GM18508 (cell line): Measurements from ENCODE around the gene TRPC4.

Source experiments
- ATAC-seq: cut with Tn5 transposase; IDR thresholded peaks from one replicate; pipeline ENCODE4 v1.9.1; 2021; ENCODE audit warnings: moderate number of reproducible peaks; ENCODE audit not compliant: insufficient read depth, unreplicated experiment

The TRPC4 gene

GRCh38 chr13:37736045-37736444, 133.5 kb downstream of the TRPC4 start:
- ATAC-seq = no peak

DNA sequence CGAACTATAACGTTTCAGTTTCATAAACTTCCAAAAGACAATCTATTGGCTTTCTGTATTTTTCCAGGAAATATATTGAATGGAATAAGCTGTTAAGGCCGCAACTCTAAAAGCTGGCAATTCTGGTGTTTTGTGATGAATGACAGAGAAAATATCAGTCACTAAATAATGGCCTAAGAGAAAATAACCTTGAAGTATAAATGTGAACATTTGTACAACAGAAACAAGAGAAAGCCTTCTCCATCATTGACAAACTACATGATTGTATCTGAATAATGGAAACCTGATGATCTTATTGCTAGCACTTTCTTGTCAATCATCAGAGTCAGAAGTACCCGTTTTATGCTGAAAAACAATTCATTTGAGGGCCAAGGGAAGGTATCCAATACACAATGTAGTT, 134.3 kb downstream of the TRPC4 start:
- ATAC-seq = no peak

DNA sequence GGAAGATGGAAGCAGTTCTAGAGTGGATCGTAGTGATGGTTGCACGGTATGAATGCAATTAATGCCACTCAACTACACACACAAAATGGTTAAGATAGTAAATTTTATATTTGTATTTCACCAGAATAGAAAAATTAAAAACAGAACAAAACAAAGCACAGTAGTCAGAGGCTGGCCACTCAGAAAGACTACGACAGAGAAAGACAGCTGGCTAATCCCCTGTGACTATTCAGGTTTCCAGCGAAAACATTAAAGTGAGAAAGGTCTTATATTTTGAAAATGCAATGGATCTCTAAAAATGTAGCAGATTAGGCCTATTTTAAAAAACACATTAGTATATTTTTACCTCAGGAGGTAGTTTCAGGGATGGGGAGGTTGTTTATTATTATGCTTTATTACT, 139.7 kb downstream of the TRPC4 start:
- ATAC-seq = no peak

DNA sequence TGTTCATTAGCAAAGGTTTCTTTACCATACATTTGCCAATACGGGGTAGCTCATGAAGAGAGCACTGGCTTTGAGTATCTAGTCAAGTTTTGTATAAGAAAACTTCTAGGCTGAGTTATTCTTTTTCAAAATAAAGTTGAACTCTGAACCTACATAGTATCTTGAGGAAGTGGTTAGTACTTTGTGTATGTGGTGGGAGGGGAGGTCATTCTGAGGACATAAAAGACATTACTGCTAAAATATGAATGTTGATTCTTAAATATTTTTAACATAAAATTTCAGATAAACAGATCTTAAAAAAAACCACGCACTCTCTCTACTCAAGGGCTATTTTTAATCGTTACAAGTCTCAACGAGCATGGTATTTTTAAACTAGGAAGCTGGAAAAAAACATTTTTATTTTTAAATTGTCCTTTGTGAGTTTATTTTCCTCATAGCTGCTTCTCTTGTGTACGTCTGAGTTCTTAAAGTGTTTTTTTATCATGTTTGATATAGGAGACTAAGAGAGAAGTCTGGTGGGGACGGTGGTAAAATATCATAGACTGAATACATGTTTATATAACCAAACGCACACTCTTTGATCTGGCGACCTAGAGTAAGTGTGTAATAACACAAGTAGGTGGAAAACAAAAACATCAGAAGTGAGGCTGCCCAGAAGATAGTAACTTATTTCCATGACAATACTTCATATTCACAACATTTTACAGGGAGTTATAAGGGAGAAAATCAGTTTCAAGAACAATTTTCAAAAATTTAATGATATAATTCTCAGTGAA, 153.0 kb downstream of the TRPC4 start:
- ATAC-seq = no peak

GRCh38 chr13:37715606-37716015, 154.0 kb downstream of the TRPC4 start:
- no peak for ATAC-seq

DNA sequence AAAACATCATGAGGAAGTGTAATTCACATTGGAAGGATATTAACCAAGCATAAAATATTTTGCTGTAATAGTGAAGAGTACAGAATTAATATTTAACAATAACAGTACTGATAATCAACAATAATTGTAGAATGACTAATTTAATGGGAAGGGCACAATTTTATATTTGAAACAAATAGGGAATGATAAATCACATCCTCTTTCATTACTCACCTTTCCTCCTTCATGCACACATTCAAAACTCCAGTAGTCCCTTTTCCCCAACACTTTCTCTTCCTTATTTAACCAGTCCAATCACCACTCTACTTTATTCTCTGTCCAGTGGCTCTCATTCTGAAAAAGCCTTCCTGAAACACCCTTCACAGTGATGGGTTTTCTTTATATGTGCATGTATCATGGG, 160.3 kb downstream of the TRPC4 start:
- ATAC-seq = no peak

- ATAC-seq = no peak
Observed at GRCh38 chr13:37707739-37708500, 161.7 kb downstream of the TRPC4 start.

GRCh38 chr13:37706041-37706440, 163.5 kb downstream of the TRPC4 start:
- ATAC-seq = no peak

GRCh38 chr13:37701972-37702371, 167.6 kb downstream of the TRPC4 start:
- no peak for ATAC-seq

DNA sequence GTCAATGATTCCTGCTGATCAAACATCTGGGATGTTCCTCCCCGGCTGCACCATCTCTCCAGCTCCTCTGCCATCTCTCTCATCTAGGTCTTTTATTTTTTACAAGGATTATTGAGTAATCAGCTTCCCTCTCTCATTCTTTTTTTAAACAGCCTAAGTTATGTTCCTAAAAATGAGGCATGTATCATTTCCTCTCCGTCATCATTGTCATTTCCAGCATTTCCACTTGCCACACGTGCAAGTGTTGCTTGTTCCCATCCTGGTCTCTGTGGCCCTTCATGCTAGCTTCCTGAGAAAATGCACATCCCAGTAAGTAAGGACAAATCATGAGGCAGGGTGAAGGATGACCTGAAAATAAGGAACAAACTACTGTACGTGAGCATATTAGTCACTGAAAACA, 168.3 kb downstream of the TRPC4 start:
- ATAC-seq = no peak

- no peak for ATAC-seq
Observed at GRCh38 chr13:37700887-37701286, 168.7 kb downstream of the TRPC4 start.

GRCh38 chr13:37695200-37695599, 174.4 kb downstream of the TRPC4 start:
- no peak for ATAC-seq

- ATAC-seq = no peak
Observed at GRCh38 chr13:37690361-37690760, 179.2 kb downstream of the TRPC4 start.

DNA sequence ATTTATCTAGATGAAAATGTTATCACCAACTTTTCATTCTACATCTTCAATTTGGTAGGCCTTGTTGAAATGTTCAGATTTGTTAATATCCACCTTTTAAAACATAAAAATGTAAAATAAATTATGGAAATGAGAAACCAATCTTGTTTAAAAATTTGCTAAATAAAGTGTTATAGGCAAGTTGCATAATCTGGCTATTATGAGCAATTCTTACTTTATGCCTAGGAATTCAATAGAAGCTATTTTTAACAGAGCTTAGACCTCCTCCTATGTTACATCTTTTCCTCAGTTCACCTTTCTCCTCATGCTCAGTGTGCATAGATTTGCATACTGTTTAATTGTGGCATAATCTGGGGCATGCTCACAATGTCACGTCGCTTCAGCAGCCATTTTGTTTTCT, 183.1 kb downstream of the TRPC4 start:
- ATAC-seq = no peak

DNA sequence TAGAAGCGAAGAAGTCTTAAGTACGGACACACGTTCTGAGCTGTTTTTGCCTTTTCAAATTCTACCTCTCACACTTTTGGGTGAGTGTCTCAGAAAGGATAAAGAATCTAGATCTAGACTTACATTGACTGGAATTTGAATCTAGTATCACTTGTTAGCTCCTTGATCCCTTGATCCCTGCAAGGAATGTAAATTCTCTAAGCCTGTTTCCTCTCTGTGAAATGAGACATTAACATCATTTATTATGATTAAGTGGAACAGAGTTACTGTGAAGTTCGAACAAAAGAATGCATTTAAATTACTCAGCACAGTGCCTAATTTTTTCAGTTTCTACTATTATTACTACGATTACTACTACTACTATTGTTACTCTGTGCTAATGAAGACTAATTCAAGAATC, 184.4 kb downstream of the TRPC4 start:
- ATAC-seq = no peak

- no peak for ATAC-seq
Observed at GRCh38 chr13:37682496-37682895, 187.1 kb downstream of the TRPC4 start.

GRCh38 chr13:37681281-37682032, 188.1 kb downstream of the TRPC4 start:
- no peak for ATAC-seq

GRCh38 chr13:37680137-37680536, 189.4 kb downstream of the TRPC4 start:
- ATAC-seq = no peak

DNA sequence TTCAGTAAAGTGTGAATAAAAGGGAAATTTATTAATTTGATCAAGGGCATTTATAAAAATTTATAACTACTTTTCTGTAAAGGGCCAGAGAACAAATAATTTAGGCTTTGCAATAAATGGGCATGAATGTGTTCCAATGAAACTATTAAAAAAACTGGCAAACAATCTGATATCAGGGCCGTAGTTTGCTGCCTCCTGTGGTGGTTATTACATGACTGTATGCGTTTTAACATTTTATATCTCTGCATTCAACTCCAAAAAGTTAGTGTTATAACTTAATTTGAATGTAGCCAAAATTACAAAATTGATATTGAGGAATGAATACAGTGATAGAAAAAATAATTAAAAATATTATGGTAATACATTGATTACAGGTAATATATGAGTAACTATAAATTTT, 190.5 kb downstream of the TRPC4 start:
- ATAC-seq = no peak

DNA sequence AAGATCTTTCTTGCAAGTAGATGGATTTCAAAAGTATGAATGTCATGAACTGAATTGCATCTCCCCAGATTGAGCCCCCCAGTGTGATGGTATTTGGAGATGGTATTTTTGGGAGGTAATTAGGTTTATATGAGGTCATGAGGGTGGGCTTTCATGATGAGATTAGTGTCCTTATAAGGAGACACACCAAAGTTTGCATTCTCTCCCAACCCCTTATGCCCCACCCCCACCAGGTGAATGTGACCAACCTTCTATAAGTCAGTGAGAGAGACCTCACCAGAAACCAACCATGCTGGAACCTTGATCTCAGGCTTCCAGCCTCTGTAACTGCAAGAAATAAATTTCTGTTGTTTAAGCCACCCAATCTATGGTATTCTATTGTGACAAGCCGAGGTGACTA, 199.7 kb downstream of the TRPC4 start:
- ATAC-seq = no peak

GRCh38 chr13:37667702-37668101, 201.9 kb downstream of the TRPC4 start:
- no peak for ATAC-seq
